MM.1S (cell line): ENCODE results near the gene TDRD3.

Source experiments
- EZH2 ChIP-seq: fragments of 300-600 bp; sonication (generic); optimal IDR thresholded peaks from 2 replicates; pipeline ENCODE3; 2017; ENCODE audit warnings: low read depth, mild to moderate bottlenecking, antibody characterized with exemption, low read length, mixed read lengths
- TF ChIP-seq, protein P1 (sequence below): fragments of 300-600 bp; sonication (generic); IDR thresholded peaks from 2 replicates; pipeline ENCODE4 v1.5.1; 2016; ENCODE audit warnings: antibody characterized with exemption, low read length, mixed read lengths

DNA sequence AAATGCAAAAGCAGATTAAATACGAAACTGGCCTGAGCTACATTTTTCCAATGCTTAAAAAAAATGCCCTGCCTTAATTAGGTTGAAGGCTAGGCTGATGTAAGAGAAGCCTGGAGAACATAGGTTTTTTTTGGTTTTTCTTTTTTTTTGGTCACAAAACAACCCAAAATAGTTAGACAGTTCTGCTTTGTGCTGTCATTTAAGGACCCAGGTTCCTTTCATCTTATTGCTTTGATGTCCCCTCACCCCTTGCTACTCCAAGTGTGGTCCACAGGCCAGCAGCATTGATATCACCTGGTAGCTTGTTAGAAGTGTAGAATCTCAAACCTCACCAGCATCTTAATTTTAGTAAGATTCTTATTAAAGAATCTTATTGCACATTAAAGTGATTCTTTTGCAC lies 14.4 kb downstream of the TDRD3 start:
- TF ChIP-seq, protein P1, sequence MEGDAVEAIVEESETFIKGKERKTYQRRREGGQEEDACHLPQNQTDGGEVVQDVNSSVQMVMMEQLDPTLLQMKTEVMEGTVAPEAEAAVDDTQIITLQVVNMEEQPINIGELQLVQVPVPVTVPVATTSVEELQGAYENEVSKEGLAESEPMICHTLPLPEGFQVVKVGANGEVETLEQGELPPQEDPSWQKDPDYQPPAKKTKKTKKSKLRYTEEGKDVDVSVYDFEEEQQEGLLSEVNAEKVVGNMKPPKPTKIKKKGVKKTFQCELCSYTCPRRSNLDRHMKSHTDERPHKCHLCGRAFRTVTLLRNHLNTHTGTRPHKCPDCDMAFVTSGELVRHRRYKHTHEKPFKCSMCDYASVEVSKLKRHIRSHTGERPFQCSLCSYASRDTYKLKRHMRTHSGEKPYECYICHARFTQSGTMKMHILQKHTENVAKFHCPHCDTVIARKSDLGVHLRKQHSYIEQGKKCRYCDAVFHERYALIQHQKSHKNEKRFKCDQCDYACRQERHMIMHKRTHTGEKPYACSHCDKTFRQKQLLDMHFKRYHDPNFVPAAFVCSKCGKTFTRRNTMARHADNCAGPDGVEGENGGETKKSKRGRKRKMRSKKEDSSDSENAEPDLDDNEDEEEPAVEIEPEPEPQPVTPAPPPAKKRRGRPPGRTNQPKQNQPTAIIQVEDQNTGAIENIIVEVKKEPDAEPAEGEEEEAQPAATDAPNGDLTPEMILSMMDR: no peak
- no peak for TF ChIP-seq EZH2
